Activated CD4-positive, alpha-beta T cell treated with anti-CD3 and anti-CD28 coated beads, Interleukin-2, amount 10 ng/mL, durations not matched to agents 7 days and 5 days (primary cell): ENCODE data around the gene ZNF736. TPM values are rescaled to one million over a fixed set of nuclear protein-coding genes. Genes with fewer than 3 reads are reported as not detected.
"Not testable (repeated sequence)": the region's sequence is repeated elsewhere in the genome, so short reads cannot be mapped to it uniquely, and the experiment has no call there.

ENCODE experiments used
- CTCF ChIA-PET: fragments of 350-600 bp; sonication (Branson Sonifier 250); formaldehyde crosslinking; loops from one replicate; lab custom pipeline; 2021; ENCODE audit warnings: antibody characterized with exemption; lab: Charles Lee
- POLR2A ChIA-PET: fragments of 350-600 bp; sonication (Branson Sonifier 250); formaldehyde crosslinking; loops from one replicate; lab custom pipeline; 2021; ENCODE audit warnings: antibody characterized with exemption; lab: Charles Lee
- DNase-seq: peaks from one replicate; pipeline ENCODE4 v3.0.0-alpha.2; 2020
- H3K27ac Mint-ChIP-seq: one replicate; pipeline ENCODE4 v1.8.0; 2021; ENCODE audit warnings: mild to moderate bottlenecking, moderate library complexity, mixed read lengths
- H3K27me3 Mint-ChIP-seq: one replicate; pipeline ENCODE4 v1.8.0; 2021; ENCODE audit warnings: mixed read lengths
- H3K36me3 Mint-ChIP-seq: one replicate; pipeline ENCODE4 v1.8.0; 2021; ENCODE audit warnings: low read depth, mixed read lengths
- H3K4me1 Mint-ChIP-seq: one replicate; pipeline ENCODE4 v1.8.0; 2021; ENCODE audit warnings: mixed read lengths
- H3K4me3 Mint-ChIP-seq: one replicate; pipeline ENCODE4 v1.8.0; 2021; ENCODE audit warnings: mild to moderate bottlenecking, moderate library complexity, mixed read lengths
- H3K9me3 Mint-ChIP-seq: one replicate; pipeline ENCODE4 v1.8.0; 2021; ENCODE audit warnings: mixed read lengths
- total RNA-seq, 2 experiments: library from RNA; stranded (reverse); gene quantifications; one replicate each; pipeline ENCODE4 v1.2.3, GENCODE V29; 2021

The ZNF736 gene
- 10 to 100 TPM; 26.6 to 27.8 TPM for total RNA-seq

GRCh38 chr7:64313740-64314491 is at the start of gene ZNF736:
Gene ZNF736 (plus strand): TSS chr7:64313961. CDS start chr7:64314151, 190 bp downstream.
- Mint-ChIP-seq H3K9me3 (peaks cover 20% of the 10 kb centered on the region), H3K4me1 (peaks cover 33% of the 10 kb centered on the region), H3K27me3 (no peaks in the 10 kb centered on the region), H3K27ac (peak within 1 kb of the TSS; percentile 100), H3K36me3 (peaks cover 39% of the 10 kb centered on the region), H3K4me3 (peak within 1 kb of the TSS; percentile 99)
- ChIA-PET POLR2A (interaction anchor here (1.4 kb wide), 2 partner anchors 249 to 352 kb away, joined by 4 read pairs; partner anchors contain the start of genes ZNF107 and ZNF680), CTCF (interaction anchor here (0.8 to 2.3 kb wide), 2 partner anchors 10 to 11 kb away, joined by 3 to 7 read pairs; no protein-coding TSS in a partner anchor)
- DNase-seq, result peak; percentile 92

- ChIA-PET POLR2A (no interaction called here), CTCF (no interaction called here)
- peaks cover 34% of the 10 kb centered on the region for H3K9me3 Mint-ChIP-seq
- H3K27me3 Mint-ChIP-seq, result no peaks in the 10 kb centered on the region
- H3K4me3 Mint-ChIP-seq, result no peak overlapping the region
- peaks cover 3% of the 10 kb centered on the region for H3K36me3 Mint-ChIP-seq
- no peaks in the 10 kb centered on the region for H3K4me1 Mint-ChIP-seq
- DNase-seq, result no peak
- no peak overlapping the region for H3K27ac Mint-ChIP-seq
These were observed 47.3 kb upstream of the ZNF736 start for GRCh38 chr7:64266341-64266919.

- Mint-ChIP-seq H3K36me3 (no peaks in the 10 kb centered on the region), H3K9me3 (peaks cover 24% of the 10 kb centered on the region), H3K4me1 (no peaks in the 10 kb centered on the region), H3K27me3 (no peaks in the 10 kb centered on the region), H3K27ac (no peak overlapping the region), H3K4me3 (no peak overlapping the region)
- CTCF ChIA-PET, result no interaction called here
- POLR2A ChIA-PET, result no interaction called here
- no peak for DNase-seq
These were observed 36.1 kb upstream of the ZNF736 start for GRCh38 chr7:64277630-64278029.

- H3K4me3 Mint-ChIP-seq, result no peak overlapping the region
- H3K36me3 Mint-ChIP-seq, result no peaks in the 10 kb centered on the region
- no peak overlapping the region for H3K27ac Mint-ChIP-seq
- CTCF ChIA-PET, result no interaction called here
- H3K27me3 Mint-ChIP-seq, result no peaks in the 10 kb centered on the region
- no peaks in the 10 kb centered on the region for H3K4me1 Mint-ChIP-seq
- no peak for DNase-seq
- POLR2A ChIA-PET, result no interaction called here
- H3K9me3 Mint-ChIP-seq, result peaks cover 25% of the 10 kb centered on the region
These were observed 18.9 kb upstream of the ZNF736 start for GRCh38 chr7:64294701-64295420.

- H3K27me3 Mint-ChIP-seq, DNase-seq, H3K4me3 Mint-ChIP-seq, H3K36me3 Mint-ChIP-seq, CTCF ChIA-PET, H3K27ac Mint-ChIP-seq, POLR2A ChIA-PET, H3K4me1 Mint-ChIP-seq: not testable (repeated sequence)
- peaks cover 26% of the 10 kb centered on the region for H3K9me3 Mint-ChIP-seq
These were observed 16.3 kb upstream of the ZNF736 start for GRCh38 chr7:64297418-64297817.

- H3K9me3 Mint-ChIP-seq, result peaks cover 32% of the 10 kb centered on the region
- H3K27me3 Mint-ChIP-seq, result no peaks in the 10 kb centered on the region
- CTCF ChIA-PET, result no interaction called here
- H3K4me1 Mint-ChIP-seq, result peaks cover 5% of the 10 kb centered on the region
- DNase-seq, result no peak
- no peak overlapping the region for H3K4me3 Mint-ChIP-seq
- H3K27ac Mint-ChIP-seq, result no peak overlapping the region
- no peaks in the 10 kb centered on the region for H3K36me3 Mint-ChIP-seq
- POLR2A ChIA-PET, result no interaction called here
These were observed 12.9 kb upstream of the ZNF736 start for GRCh38 chr7:64300641-64301405.

GRCh38 chr7:64307254-64308015 is 6.3 kb upstream of the ZNF736 start:
- H3K4me3 Mint-ChIP-seq, result peak overlapping the region; percentile 85
- peaks cover 23% of the 10 kb centered on the region for H3K4me1 Mint-ChIP-seq
- no peaks in the 10 kb centered on the region for H3K27me3 Mint-ChIP-seq
- peak overlapping the region; percentile 95 for H3K27ac Mint-ChIP-seq
- peak; percentile 96 for DNase-seq
- ChIA-PET CTCF (interaction anchor here (0.7 to 1.5 kb wide), 3 partner anchors 10 to 14 kb away, joined by 3 read pairs; no protein-coding TSS in a partner anchor), POLR2A (interaction anchor here (0.6 to 1.8 kb wide), 5 partner anchors 256 to 1492 kb away, joined by 3 to 8 read pairs (median 3); partner anchors contain the start of genes ZNF107 and ZNF680)
- peaks cover 14% of the 10 kb centered on the region for H3K9me3 Mint-ChIP-seq
- peaks cover 5% of the 10 kb centered on the region for H3K36me3 Mint-ChIP-seq

GRCh38 chr7:64308016-64308270 is 5.8 kb upstream of the ZNF736 start:
- POLR2A ChIA-PET, result interaction anchor here (0.6 to 1.8 kb wide), 2 partner anchors 255 to 730 kb away, joined by 3 to 8 read pairs; partner anchors contain the start of gene ZNF680
- peak overlapping the region; percentile 85 for H3K4me3 Mint-ChIP-seq
- H3K27me3 Mint-ChIP-seq, result no peaks in the 10 kb centered on the region
- CTCF ChIA-PET, result interaction anchor here (1.5 kb wide), 1 partner anchor 12 kb away, joined by 3 read pairs; no protein-coding TSS in a partner anchor
- H3K4me1 Mint-ChIP-seq, result peaks cover 28% of the 10 kb centered on the region
- peaks cover 5% of the 10 kb centered on the region for H3K36me3 Mint-ChIP-seq
- no peak for DNase-seq
- peaks cover 14% of the 10 kb centered on the region for H3K9me3 Mint-ChIP-seq
- peak overlapping the region; percentile 95 for H3K27ac Mint-ChIP-seq

GRCh38 chr7:64310426-64310825 is 3.3 kb upstream of the ZNF736 start:
- H3K4me1 Mint-ChIP-seq, result peaks cover 43% of the 10 kb centered on the region
- no peaks in the 10 kb centered on the region for H3K27me3 Mint-ChIP-seq
- no peak for DNase-seq
- peaks cover 11% of the 10 kb centered on the region for H3K9me3 Mint-ChIP-seq
- no peak overlapping the region for H3K27ac Mint-ChIP-seq
- no peak overlapping the region for H3K4me3 Mint-ChIP-seq
- CTCF ChIA-PET, result no interaction called here
- POLR2A ChIA-PET, result no interaction called here
- H3K36me3 Mint-ChIP-seq, result peaks cover 18% of the 10 kb centered on the region

GRCh38 chr7:64312826-64313225 is 935 bp upstream of the ZNF736 start:
- Mint-ChIP-seq H3K4me3 (peak overlapping the region; percentile 10), H3K36me3 (peaks cover 39% of the 10 kb centered on the region), H3K27ac (peak overlapping the region; percentile 100), H3K9me3 (peaks cover 18% of the 10 kb centered on the region), H3K27me3 (no peaks in the 10 kb centered on the region), H3K4me1 (peaks cover 35% of the 10 kb centered on the region)
- no peak for DNase-seq
- CTCF ChIA-PET, result interaction anchor here (2.3 kb wide), 1 partner anchor 9 kb away, joined by 7 read pairs; no protein-coding TSS in a partner anchor
- POLR2A ChIA-PET, result no interaction called here

GRCh38 chr7:64314566-64314965 is 805 bp downstream of the ZNF736 start:
- peaks cover 40% of the 10 kb centered on the region for H3K36me3 Mint-ChIP-seq
- H3K27ac Mint-ChIP-seq, result peak overlapping the region; percentile 100
- peaks cover 33% of the 10 kb centered on the region for H3K4me1 Mint-ChIP-seq
- POLR2A ChIA-PET, result interaction anchor here (1.4 kb wide), 2 partner anchors 248 to 351 kb away, joined by 4 read pairs; partner anchors contain the start of genes ZNF107 and ZNF680
- H3K27me3 Mint-ChIP-seq, result no peaks in the 10 kb centered on the region
- DNase-seq, result no peak
- CTCF ChIA-PET, result interaction anchor here (2.3 kb wide), 1 partner anchor 11 kb away, joined by 7 read pairs; no protein-coding TSS in a partner anchor
- H3K4me3 Mint-ChIP-seq, result peak overlapping the region; percentile 99
- peaks cover 21% of the 10 kb centered on the region for H3K9me3 Mint-ChIP-seq
